ENCODE measurements around the gene TSPAN14. TPM values are rescaled to one million over a fixed set of nuclear protein-coding genes. Genes with fewer than 3 reads are reported as not detected.
A peak's percentile ranks its signal among the peaks of the same experiment; 100 is the strongest.

Gene TSPAN14
- 100 to 1,000 TPM in 1 of 4 donors, 10 to 100 TPM in 3; 37.1 to 110 (median 66.1) TPM for total RNA-seq

DNA sequence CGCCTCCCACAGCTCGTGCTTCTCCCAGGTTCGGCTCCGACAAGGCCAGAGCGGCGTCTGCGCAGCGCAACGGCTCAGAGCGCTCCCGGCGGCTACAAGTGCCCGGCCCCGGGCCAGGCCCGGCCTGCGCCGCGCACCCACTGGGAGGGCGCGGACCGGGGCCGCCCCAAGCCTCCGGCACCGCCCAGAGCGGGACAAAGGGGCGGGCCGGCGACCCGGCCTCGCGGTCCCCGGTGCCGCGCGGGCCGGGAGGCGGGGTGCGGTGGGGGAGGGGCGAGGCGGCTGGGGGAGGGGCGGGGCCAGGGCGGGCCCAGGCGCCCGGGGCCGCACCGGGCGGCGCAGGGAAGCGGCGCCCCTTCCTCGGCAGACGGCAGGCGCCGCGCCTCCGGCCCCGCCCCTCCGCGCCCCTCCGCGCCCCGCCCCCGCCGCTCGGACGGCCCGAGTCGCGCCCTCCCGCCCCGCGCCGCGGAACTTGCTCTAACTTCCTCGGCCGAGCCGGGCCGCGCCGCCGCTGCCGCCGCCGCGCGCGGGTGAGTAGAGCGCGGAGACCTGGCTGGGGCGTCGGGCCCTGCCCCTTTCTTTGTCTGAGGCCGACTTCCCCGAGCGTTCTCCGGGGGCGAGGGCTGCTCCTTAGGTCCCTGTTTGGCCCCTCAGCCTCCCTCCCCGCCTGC, at the start of gene TSPAN14:
TSPAN14 (plus strand) TSS at position 469 of the 671 bp plus-strand sequence. CDS start 34,924 bp downstream, outside the sequence.
- intact Hi-C loops (cut with DNase I; ENCODE audit: low total_unique reads), result no loop called here
- DNase-seq, result peak; percentile 86 to 89
- Histone ChIP-seq H3K9me3 (no peaks in the 10 kb centered on the region), H3K27ac (peak within 1 kb of the TSS; percentile 96 to 99), H3K27me3 (no peaks in the 10 kb centered on the region), H3K36me3 (no peaks in the 10 kb centered on the region), H3K4me3 (peak within 1 kb of the TSS; percentile 65 to 79), H3K4me1 (peaks cover 0 to 16% of the 10 kb centered on the region in 2 donors)
- TF ChIP-seq POLR2A (IDR thresholded peaks at IDR 0.05), result peak; percentile 46 to 70
- peak in 1 of 4 experiments; percentile 17 for TF ChIP-seq CTCF (IDR thresholded peaks at IDR 0.05)

GRCh38 chr10:80405035-80405434, 49.1 kb upstream of the TSPAN14 start:
- no peaks in the 10 kb centered on the region for H3K9me3 ChIP-seq
- H3K36me3 ChIP-seq, result no peaks in the 10 kb centered on the region
- no peak overlapping the region for H3K27ac ChIP-seq
- intact Hi-C loops (cut with DNase I; ENCODE audit: low total_unique reads), result no loop called here
- DNase-seq, result no peak
- H3K4me3 ChIP-seq, result no peak overlapping the region
- TF ChIP-seq POLR2A (IDR thresholded peaks at IDR 0.05) (no peak), CTCF (IDR thresholded peaks at IDR 0.05) (no peak)
- peaks cover 0 to 2% of the 10 kb centered on the region in 2 donors for H3K4me1 ChIP-seq
- H3K27me3 ChIP-seq, result no peaks in the 10 kb centered on the region

GRCh38 chr10:80405626-80406025, 48.5 kb upstream of the TSPAN14 start:
- intact Hi-C loops (cut with DNase I; ENCODE audit: low total_unique reads), result no loop called here
- Histone ChIP-seq H3K4me1 (peaks cover 0 to 4% of the 10 kb centered on the region in 2 donors), H3K36me3 (no peaks in the 10 kb centered on the region), H3K4me3 (no peak overlapping the region), H3K27me3 (no peaks in the 10 kb centered on the region), H3K27ac (no peak overlapping the region), H3K9me3 (no peaks in the 10 kb centered on the region)
- DNase-seq, result no peak
- no peak for TF ChIP-seq CTCF (IDR thresholded peaks at IDR 0.05)
- no peak for TF ChIP-seq POLR2A (IDR thresholded peaks at IDR 0.05)

- intact Hi-C loops (cut with DNase I; ENCODE audit: low total_unique reads), result no loop called here
- DNase-seq, result no peak
- H3K4me3 ChIP-seq, result no peak overlapping the region
- no peaks in the 10 kb centered on the region for H3K36me3 ChIP-seq
- H3K9me3 ChIP-seq, result no peaks in the 10 kb centered on the region
- peaks cover 0 to 4% of the 10 kb centered on the region in 2 donors for H3K4me1 ChIP-seq
- H3K27me3 ChIP-seq, result no peaks in the 10 kb centered on the region
- H3K27ac ChIP-seq, result no peak overlapping the region
- TF ChIP-seq POLR2A (IDR thresholded peaks at IDR 0.05), result no peak
- TF ChIP-seq CTCF (IDR thresholded peaks at IDR 0.05), result no peak
These were observed 47.9 kb upstream of the TSPAN14 start for GRCh38 chr10:80406204-80406603.

- peaks cover 0 to 4% of the 10 kb centered on the region in 2 donors for H3K4me1 ChIP-seq
- intact Hi-C loops (cut with DNase I; ENCODE audit: low total_unique reads), result no loop called here
- TF ChIP-seq CTCF (IDR thresholded peaks at IDR 0.05), result no peak
- TF ChIP-seq POLR2A (IDR thresholded peaks at IDR 0.05), result no peak
These were observed 46.3 kb upstream of the TSPAN14 start for GRCh38 chr10:80407812-80408241.

More at GRCh38 chr10:80407812-80408241, 46.3 kb upstream of the TSPAN14 start:
- Histone ChIP-seq H3K27me3 (no peaks in the 10 kb centered on the region), H3K4me3 (peak overlapping the region; percentile 78 to 82), H3K36me3 (no peaks in the 10 kb centered on the region), H3K27ac (peak overlapping the region; percentile 86 to 91), H3K9me3 (no peaks in the 10 kb centered on the region)
- DNase-seq, result no peak
